Measurements from ENCODE around the gene CFAP77.

DNA sequence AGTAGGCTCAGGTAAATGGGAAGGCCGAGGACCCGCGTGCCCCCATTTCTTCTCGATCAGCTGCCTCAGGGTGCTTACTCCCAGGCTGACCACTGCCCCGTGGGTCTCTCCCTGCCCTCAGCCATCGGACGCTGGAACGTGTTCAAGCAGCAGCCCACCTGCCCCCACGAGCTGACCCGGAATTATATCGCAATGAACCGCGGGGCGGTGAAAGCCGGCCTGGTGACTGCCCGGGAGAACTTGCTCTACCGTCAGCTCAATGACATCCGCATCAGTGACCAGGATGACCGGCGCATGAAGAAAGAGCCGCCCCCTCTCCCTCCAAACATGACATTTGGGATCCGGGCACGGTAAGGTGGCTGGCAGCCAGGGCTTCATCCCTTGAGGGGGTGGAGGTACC, 89.2 kb downstream of the CFAP77 start:
- TF ChIP-seq POLR2A (IDR thresholded peaks at IDR 0.05): no peak
- TF ChIP-seq CTCF (IDR thresholded peaks at IDR 0.05): no peak
- TF ChIP-seq POLR2AphosphoS5 (IDR thresholded peaks at IDR 0.05; ENCODE audit: insufficient read depth in 1 of 2, low read depth in 1 of 2): no peak
